NK-92 (cell line): ENCODE data around the gene FCHO1.
"Not testable (repeated sequence)": the region's sequence is repeated elsewhere in the genome, so short reads cannot be mapped to it uniquely, and the experiment has no call there.

ENCODE experiments used
- DNase-seq: peaks from one replicate; lab custom pipeline; 2025; ENCODE audit not compliant: unreplicated experiment; lab: John Stamatoyannopoulos, UW

FCHO1 gene

DNA sequence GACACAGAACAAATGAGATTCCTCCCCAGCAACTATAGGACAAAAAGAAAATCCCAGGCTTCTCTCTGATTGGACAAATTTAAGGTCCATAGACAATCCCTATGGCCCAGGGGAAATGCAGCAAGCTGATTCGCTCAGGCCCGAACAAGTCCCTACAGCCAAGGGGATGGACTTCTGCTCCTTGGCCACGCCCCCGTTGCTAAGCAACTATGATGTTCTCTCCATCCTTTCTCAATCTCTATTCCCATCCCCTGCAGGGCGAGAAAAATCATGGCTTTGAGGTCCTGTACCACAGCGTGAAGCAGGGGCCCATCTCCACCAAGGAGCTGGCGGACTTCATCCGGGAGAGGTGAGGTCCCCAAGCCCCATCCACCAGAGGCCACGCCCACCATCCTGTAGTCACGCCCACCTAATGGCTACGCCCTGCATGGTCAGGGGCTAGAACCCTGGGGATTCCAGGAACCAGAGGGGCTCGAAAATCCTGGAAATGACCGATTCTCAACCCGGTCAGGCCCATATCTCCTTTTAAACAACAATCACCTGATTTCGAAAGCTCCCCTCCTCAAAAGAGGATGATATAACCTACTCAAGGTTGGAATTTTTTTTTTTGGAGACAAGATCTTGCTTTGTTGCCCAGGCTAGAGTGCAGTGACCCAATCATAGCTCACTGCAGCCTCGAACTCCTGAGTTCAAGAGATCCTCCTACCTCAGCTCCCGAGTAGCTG is 11.4 kb downstream of the FCHO1 start:
- DNase-seq, result no peak

- no peak for DNase-seq
These were observed 13.1 kb downstream of the FCHO1 start for GRCh38 chr19:17764348-17764747.

- no peak for DNase-seq
These were observed 13.9 kb downstream of the FCHO1 start for GRCh38 chr19:17765069-17765618.

- no peak for DNase-seq
These were observed 15.4 kb downstream of the FCHO1 start for GRCh38 chr19:17766543-17767131.

DNA sequence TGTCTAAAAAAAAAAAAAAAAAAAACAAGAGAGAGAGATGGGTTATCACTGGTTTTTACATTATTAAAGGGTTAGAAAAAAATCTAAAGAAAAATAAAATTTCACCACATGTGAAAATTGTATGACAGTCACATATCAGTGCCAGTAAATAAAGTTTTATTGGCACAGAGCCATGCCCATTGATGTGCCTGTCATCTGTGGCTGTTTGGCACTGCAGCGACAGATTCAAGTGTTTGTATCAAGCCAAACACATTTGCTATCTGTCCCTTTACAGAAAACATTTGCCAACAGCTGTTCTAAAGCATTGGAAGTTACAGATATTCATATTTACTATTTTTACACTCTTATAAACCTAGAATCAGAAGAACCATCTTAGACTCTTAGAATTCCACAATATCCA is 16.3 kb downstream of the FCHO1 start:
- DNase-seq, result no peak

DNA sequence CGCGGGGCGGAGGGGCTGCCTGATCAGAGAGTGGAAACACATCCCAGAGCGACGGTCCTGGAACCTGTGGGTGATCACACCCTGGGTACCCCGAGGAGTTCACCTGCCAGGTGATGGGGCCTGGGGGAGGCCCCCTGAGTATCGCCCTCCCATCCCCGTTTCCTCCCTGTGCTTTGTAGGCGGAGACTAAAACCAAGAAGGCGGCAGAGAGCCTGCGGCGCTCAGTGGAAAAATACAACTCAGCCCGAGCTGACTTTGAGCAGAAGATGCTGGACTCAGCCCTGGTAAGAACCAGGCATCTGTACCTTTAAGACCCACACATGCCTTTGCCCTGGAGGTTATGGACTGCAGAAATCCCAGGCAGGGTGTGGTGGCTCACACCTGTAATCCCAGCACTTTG is 19.3 kb downstream of the FCHO1 start:
- DNase-seq, result no peak

DNA sequence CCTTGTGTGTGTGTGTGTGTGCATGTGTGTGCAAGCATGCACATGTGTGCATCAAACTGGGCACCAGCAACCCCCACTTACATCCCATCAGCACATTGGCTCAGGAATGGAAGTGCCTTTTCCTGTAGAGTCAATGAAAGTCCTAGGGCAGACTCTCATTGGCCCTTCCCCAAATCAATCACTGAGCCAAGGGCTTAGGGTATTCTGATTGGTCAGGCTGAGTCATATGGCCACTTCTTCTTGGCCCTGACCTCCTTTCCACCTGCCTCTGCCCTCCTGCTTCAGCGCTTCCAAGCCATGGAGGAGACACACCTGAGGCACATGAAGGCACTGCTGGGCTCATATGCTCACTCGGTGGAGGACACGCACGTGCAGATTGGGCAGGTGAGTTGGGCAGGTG is 20.9 kb downstream of the FCHO1 start:
- no peak for DNase-seq

DNA sequence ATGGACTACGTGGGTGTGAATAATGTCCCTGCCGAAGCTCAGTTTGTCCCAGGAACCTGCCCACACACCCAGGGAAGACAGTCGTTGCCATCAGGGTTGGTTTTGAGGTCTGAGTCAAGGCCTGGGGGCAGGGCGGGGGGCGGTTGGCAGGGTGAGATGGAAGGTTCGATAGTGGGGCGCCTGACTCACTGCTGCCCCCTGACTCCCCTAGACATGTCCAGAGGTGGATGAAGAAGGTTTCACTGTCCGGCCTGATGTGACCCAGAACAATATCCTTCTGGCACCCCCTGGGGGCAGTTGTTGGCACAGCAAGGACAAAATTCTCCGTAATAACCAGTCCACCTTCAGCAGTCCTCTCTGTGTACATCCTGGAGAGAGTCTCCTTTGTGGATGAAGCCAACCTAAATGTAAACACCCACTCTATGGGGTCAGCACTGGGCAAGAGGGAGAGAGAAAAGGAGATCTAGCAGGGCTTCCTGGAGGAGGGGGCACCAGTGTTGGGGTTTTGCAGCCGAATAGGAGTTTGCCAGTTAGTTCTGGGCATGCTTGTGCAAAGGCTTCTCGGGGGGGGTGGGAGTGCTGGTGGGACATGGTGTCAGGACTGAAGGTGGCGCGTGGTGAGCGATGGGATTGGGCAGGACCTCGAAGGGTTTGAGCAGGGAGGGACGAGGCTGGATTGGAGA is 24.1 kb downstream of the FCHO1 start:
- no peak for DNase-seq

GRCh38 chr19:17775991-17776803 is 24.9 kb downstream of the FCHO1 start:
- no peak for DNase-seq

GRCh38 chr19:17777840-17778239 is 26.6 kb downstream of the FCHO1 start:
- DNase-seq, result not testable (repeated sequence)

DNA sequence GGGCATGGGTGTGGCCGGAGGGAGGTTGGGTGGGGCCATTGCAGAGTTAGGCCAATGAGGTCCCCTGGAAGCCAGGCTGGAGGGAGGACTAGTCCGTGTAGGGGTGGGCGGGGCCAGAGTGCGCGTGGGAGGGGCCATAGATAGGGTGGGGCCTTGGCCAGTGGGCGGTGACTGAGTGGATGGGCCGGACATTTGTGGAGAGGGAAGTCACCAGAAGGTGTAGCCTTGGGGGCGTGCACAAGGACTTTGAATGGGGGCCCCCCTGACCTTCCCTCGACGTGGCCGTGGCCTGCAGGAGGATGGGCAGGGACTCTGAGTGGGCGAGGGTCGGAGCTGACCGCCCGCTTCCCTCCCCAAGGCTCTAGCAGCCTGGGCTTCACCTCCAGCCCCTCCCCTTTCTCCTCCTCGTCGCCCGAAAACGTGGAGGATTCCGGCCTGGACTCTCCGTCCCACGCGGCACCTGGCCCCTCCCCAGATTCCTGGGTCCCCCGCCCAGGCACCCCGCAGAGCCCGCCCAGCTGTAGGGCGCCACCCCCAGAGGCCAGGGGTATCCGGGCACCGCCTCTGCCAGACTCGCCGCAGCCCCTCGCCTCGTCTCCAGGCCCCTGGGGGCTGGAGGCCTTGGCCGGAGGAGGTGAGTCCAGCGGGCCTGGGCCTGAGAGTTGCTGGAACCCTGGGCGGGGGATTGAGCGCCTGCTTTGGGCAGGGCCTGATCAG is 27.1 kb downstream of the FCHO1 start:
- no peak for DNase-seq

GRCh38 chr19:17778968-17779929 is 28.0 kb downstream of the FCHO1 start:
- DNase-seq, result no peak

DNA sequence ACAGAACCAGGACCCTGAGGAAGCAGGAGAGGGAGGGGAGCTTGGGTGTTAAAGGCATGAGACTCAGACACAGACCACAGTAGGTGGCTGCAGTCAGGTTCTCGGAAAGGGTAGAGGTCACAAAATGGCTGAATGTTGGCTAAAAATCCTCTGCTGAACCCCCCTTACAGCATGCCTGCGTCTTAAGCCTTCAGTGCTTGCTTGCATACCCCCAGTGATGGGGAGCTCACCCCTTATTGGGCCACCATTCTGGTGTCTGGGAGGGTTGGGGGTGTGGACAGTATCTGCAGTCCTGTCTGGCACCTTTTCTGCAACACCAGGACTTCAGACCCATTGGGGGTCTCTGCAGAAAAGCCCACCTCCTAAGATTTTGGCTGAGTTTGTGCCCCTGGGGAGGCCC is 29.5 kb downstream of the FCHO1 start:
- DNase-seq, result no peak

- not testable (repeated sequence) for DNase-seq
These were observed 32.4 kb downstream of the FCHO1 start for GRCh38 chr19:17783721-17784120.

DNA sequence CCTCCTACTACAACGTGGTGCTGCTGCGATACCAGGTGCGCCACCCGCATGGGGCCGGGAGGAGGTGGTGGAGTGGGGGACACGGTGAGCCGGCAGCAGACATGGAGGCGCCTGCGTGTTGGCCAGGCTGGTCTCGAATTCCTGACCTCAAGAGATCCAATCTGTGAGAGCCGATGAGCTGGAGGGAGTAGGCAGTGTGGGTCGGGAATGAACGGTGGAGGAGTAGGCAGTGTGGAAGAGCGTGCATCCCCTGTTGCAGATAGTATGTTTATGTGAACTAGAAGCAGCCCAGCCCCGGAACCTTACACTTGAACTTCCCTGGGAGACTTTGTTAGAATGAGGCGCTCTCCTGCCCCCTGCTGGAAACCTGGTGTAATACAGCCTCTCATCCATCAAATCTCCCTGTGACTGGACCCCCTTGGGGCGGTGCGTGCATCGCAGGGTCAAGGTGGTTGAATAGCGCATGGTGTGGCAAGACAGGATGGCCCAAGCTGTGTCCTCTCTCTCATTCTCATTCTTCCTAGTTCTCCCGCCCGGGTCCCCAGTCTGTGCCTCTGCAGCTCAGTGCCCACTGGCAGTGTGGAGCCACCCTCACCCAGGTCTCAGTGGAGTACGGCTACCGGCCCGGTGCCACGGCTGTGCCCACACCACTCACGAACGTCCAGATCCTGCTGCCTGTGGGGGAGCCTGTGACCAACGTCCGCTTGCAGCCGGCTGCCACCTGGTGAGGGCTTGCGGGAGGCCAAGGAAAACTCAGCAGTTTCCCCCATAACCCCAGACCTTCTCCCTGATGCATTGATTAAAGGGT is 33.1 kb downstream of the FCHO1 start:
- no peak for DNase-seq

DNA sequence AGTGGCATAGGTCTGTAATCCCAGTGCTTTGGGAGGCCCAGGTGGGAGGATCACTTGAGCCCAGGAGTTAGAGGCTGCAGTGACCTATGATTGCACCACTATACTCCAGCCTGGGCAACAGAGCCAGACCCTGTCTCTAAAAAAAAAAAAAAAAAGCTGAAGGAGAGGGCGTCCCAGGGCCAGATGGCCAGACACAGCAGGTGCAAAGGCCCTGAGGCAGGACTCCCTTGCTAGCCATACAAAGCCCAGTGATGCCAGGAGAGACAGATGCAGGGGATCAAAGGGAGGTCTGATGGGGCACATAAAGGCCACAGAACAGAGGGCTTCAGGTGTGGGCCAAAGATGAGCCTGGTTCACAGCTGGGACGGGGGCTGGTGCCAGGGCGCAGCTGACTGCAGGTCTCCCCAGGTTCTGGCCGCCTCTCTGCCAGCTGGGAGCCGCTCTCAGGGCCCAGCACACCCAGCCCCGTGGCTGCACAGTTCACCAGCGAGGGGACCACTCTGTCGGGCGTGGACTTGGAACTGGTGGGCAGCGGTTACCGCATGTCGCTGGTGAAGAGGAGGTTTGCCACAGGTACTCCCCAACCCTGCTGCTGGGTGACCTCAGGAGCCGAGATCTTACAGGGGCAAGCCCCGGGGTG is 36.1 kb downstream of the FCHO1 start:
- no peak for DNase-seq

- no peak for DNase-seq
These were observed 37.4 kb downstream of the FCHO1 start for GRCh38 chr19:17788632-17789031.
